HCT116 (cell line): ENCODE measurements around the gene PARD6G. TPM values are rescaled to one million over a fixed set of nuclear protein-coding genes. Genes with fewer than 3 reads are reported as not detected.

Experiments
- ATAC-seq: fragments of 200-7000 bp; cut with Tn5 transposase; 2 replicates; pipeline ENCODE4 v1.9.1; 2020; ENCODE audit warnings: mild to moderate bottlenecking, moderate library complexity
- BruUV-seq: library from RNA; stranded (reverse); fragments of 400-500 nt; replicated peaks from 2 replicates; lab custom pipeline; 2021; lab: Mats Ljungman, UMichigan
- CTCF ChIA-PET: fragments of 300-600 bp; sonication (Branson Sonifier 250); formaldehyde crosslinking; loops from one replicate; lab custom pipeline; 2021; ENCODE audit warnings: antibody characterized with exemption; lab: Charles Lee
- POLR2A ChIA-PET: fragments of 300-600, 350-600 bp; sonication (Branson Sonifier 250); formaldehyde crosslinking; loops from one replicate; lab custom pipeline; 2021; ENCODE audit warnings: antibody characterized with exemption; lab: Charles Lee
- RAD21 ChIA-PET, 2 experiments: fragments of 300-600 bp; sonication (Branson Sonifier 250); formaldehyde crosslinking; loops; one replicate each; lab custom pipeline; 2023; ENCODE audit warnings: low total read pairs in 2 of 2; ENCODE audit not compliant: uncharacterized antibody in 2 of 2, unreplicated experiment in 2 of 2, low non-redundant PET in 1 of 2; lab: Charles Lee
- DNase-seq: peaks from one replicate; pipeline ENCODE4 v3.0.0-alpha.2; 2010; ENCODE audit warnings: low read depth, low spot score
- H2AFZ ChIP-seq: fragments of 200-600 bp; shearing (Covaris generic), sonication (generic); 2 replicates; pipeline ENCODE4 v1.6.1; 2017; ENCODE audit warnings: low read depth, mixed run types, mixed read lengths, antibody characterized with exemption, low read length; ENCODE audit not compliant: poor library complexity, severe bottlenecking
- H3K27ac ChIP-seq: 2 replicates; pipeline ENCODE4 v1.5.1; 2012; ENCODE audit warnings: low read depth, low read length
- H3K27me3 ChIP-seq: fragments of 200-600 bp; sonication (generic); 2 replicates; pipeline ENCODE4 v1.6.1; 2016; ENCODE audit warnings: mixed run types, low read length, mixed read lengths; ENCODE audit not compliant: insufficient read depth
- H3K36me3 ChIP-seq, 2 experiments: fragments of 200-500 bp in 1 of 2; fragments of 200-600 bp in 1 of 2; sonication (Bioruptor generic) in 1 of 2; sonication (generic) in 1 of 2; 2 replicates each; pipeline versions ENCODE4 v1.5.1 to v1.6.1; 2014 to 2016; ENCODE audit warnings: low read length in 2 of 2, inconsistent platforms in 1 of 2, mixed read lengths in 1 of 2, mixed run types in 1 of 2; ENCODE audit not compliant: insufficient read depth in 2 of 2, control insufficient read depth in 1 of 2
- H3K4me1 ChIP-seq, 2 experiments: fragments of 200-600 bp in 1 of 2; sonication (generic) in 1 of 2; 2 replicates each; pipeline versions ENCODE4 v1.5.1 to v1.6.1; 2012 to 2017; ENCODE audit warnings: low read length in 2 of 2, inconsistent platforms in 1 of 2, mild to moderate bottlenecking in 1 of 2, mixed read lengths in 1 of 2, mixed run types in 1 of 2, moderate library complexity in 1 of 2; ENCODE audit not compliant: insufficient read depth in 2 of 2, control insufficient read depth in 1 of 2
- H3K4me2 ChIP-seq: fragments of 200-600 bp; sonication (generic); 2 replicates; pipeline ENCODE4 v1.6.1; 2017; ENCODE audit warnings: mixed run types, low read length, mixed read lengths
- H3K4me3 ChIP-seq, 2 experiments: fragments of 200-600 bp in 1 of 2; sonication (generic) in 1 of 2; replicated peaks in 1 of 2; 2 replicates each; pipeline ENCODE4 v1.5.1; 2011 to 2016; ENCODE audit warnings: low read length in 2 of 2, control low read depth in 1 of 2, low read depth in 1 of 2, mild to moderate bottlenecking in 1 of 2, mixed read lengths in 1 of 2, mixed run types in 1 of 2
- H3K79me2 ChIP-seq: fragments of 200-600 bp; sonication (generic); 2 replicates; pipeline ENCODE4 v1.6.1; 2017; ENCODE audit warnings: mild to moderate bottlenecking, mixed run types, low read length, moderate library complexity, mixed read lengths; ENCODE audit not compliant: insufficient read depth
- H3K9ac ChIP-seq: fragments of 200-600 bp; sonication (generic); 2 replicates; pipeline ENCODE4 v1.6.1; 2016; ENCODE audit warnings: low read length, mixed read lengths
- H3K9me2 ChIP-seq: fragments of 200-600 bp; sonication (generic), shearing (Covaris generic); 2 replicates; pipeline ENCODE4 v1.6.1; 2017; ENCODE audit warnings: mixed run types, mild to moderate bottlenecking, moderate library complexity; ENCODE audit not compliant: insufficient read depth
- H3K9me3 ChIP-seq, 2 experiments: fragments of 200-500 bp in 1 of 2; fragments of 200-600 bp in 1 of 2; sonication (Bioruptor generic) in 1 of 2; sonication (generic) in 1 of 2; 2 replicates each; pipeline ENCODE4 v1.6.1; 2014 to 2017; ENCODE audit warnings: low read length in 2 of 2, mixed read lengths in 2 of 2, inconsistent platforms in 1 of 2, low read depth in 1 of 2, mild to moderate bottlenecking in 1 of 2, mixed run types in 1 of 2, moderate library complexity in 1 of 2; ENCODE audit not compliant: control insufficient read depth in 1 of 2, insufficient read depth in 1 of 2
- H4K20me1 ChIP-seq: fragments of 200-600 bp; sonication (generic), shearing (Covaris generic); 2 replicates; pipeline ENCODE4 v1.6.1; 2017; ENCODE audit warnings: mixed run types, mild to moderate bottlenecking, moderate library complexity; ENCODE audit not compliant: insufficient read depth
- ELF1 ChIP-seq: IDR thresholded peaks from 2 replicates; pipeline ENCODE4 v1.6.1; 2012; ENCODE audit warnings: low read depth, borderline replicate concordance
- JUND ChIP-seq: IDR thresholded peaks from 2 replicates; pipeline ENCODE4 v1.6.1; 2012
- SP1 ChIP-seq: IDR thresholded peaks from 2 replicates; pipeline ENCODE4 v1.6.1; 2012; ENCODE audit warnings: low read depth
- YY1 ChIP-seq: IDR thresholded peaks from 2 replicates; pipeline ENCODE4 v1.6.1; 2011; ENCODE audit warnings: low read length, low read depth, moderate library complexity, mild to moderate bottlenecking; ENCODE audit not compliant: insufficient replicate concordance; ENCODE audit errors: extremely low read depth
- intact Hi-C: fragments of 100-400 bp; cut with micrococcal nuclease; formaldehyde crosslinking; loops from 2 replicates; pipeline ENCODE4 v1.10.0; 2022
- total RNA-seq: library from RNA; stranded (reverse); gene quantifications from one replicate; pipeline ENCODE4 v1.2.1, GENCODE V29; 2021; ENCODE audit not compliant: unreplicated experiment
- TF ChIP-seq, protein P1 (sequence below): IDR thresholded peaks from 2 replicates; pipeline ENCODE4 v1.6.1; 2012

The PARD6G gene
- total RNA-seq, 1 experiment from 2014 or later: 12.8 TPM

DNA sequence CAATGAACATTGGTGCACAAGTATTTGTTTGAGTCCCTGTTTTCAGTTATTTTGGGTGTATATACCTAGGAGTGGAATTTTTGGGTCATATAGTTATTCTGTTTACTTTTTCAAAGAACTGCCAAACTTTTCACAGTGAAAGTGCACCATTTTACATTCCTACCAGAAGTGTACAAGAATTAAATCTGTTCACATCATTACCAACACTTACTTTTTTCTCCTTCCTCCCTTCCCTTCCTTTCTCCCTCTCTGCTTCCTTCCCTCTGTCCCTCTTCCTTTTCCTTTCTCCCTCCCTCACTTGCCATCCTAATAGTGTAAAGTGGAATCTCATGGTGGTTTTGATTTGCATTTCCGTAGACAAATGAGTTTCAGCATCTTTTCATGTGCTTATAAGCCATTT, 126.4 kb downstream of the PARD6G start:
- TF ChIP-seq ELF1 (no peak), SP1 (no peak)
- TF ChIP-seq, all 23 proteins: peak for 0
- Histone ChIP-seq H3K4me1 (no peaks in the 10 kb centered on the region; a peak in 1 of 4 replicates), H4K20me1 (peaks cover 21% of the 10 kb centered on the region; the same call in 1 of the 2 replicates), H3K36me3 (peaks cover 20 to 26% of the 10 kb centered on the region in 2 experiments; a peak in 3 of 4 replicates), H3K4me2 (no peak overlapping the region), H3K27me3 (no peaks in the 10 kb centered on the region), H3K9me3 (no peaks in the 10 kb centered on the region), H3K9ac (no peak overlapping the region), H2AFZ (no peak overlapping the region), H3K27ac (no peak overlapping the region), H3K4me3 (no peak overlapping the region), H3K79me2 (peaks cover 99% of the 10 kb centered on the region), H3K9me2 (no peaks in the 10 kb centered on the region)
- no peak for DNase-seq
- BruUV-seq: no TSS peak
- ChIA-PET CTCF (no interaction called here), RAD21 (no interaction called here), POLR2A (no interaction called here)
- intact Hi-C loops: no loop called here
- no peak for ATAC-seq

DNA sequence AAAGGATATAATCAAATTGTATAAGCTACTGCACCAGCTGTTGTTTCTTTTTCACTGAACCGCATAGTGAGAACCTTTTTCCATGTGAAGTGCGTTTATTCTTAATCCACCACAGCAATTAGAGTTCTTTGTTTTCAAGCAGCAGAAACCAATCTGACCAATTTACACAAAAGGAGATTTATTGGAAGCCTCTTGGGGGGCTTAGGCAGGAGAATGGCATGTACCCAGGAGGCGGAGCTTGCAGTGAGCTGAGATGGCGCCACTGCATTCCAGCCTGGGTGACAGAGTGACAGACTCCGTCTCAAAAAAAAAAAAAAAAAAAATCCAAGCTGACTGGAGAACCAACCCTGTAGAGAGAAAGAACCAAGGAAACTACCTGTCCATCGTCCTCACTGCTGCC, 128.2 kb downstream of the PARD6G start:
- intact Hi-C loops: loop anchor here (10.0 kb wide), 1 partner anchor 134 kb away; the partner anchor contains the start of gene TXNL4A
- DNase-seq: no peak

More for the DNA sequence above, 128.2 kb downstream of the PARD6G start:
- H3K27me3 ChIP-seq: no peaks in the 10 kb centered on the region
- no peaks in the 10 kb centered on the region; a peak in 1 of 4 replicates for H3K4me1 ChIP-seq
- H3K9me2 ChIP-seq: no peaks in the 10 kb centered on the region
- no peaks in the 10 kb centered on the region for H3K9me3 ChIP-seq
- H3K36me3 ChIP-seq: peaks cover 20 to 30% of the 10 kb centered on the region in 2 experiments; a peak in 3 of 4 replicates
- BruUV-seq: no TSS peak
- ChIA-PET POLR2A (interaction anchor here (0.6 kb wide), 1 partner anchor 9 kb away, joined by 4 read pairs; no protein-coding TSS in a partner anchor), CTCF (no interaction called here), RAD21 (no interaction called here)
- ATAC-seq: no peak
- no peak overlapping the region for H3K9ac ChIP-seq
- H3K4me2 ChIP-seq: no peak overlapping the region
- peaks cover 29% of the 10 kb centered on the region; the same call in 1 of the 2 replicates for H4K20me1 ChIP-seq
- H3K27ac ChIP-seq: no peak overlapping the region
- no peak overlapping the region for H2AFZ ChIP-seq
- TF ChIP-seq JUND: no peak
- TF ChIP-seq YY1: no peak
- TF ChIP-seq, protein P1, sequence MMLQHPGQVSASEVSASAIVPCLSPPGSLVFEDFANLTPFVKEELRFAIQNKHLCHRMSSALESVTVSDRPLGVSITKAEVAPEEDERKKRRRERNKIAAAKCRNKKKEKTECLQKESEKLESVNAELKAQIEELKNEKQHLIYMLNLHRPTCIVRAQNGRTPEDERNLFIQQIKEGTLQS: no peak
- peaks cover 100% of the 10 kb centered on the region for H3K79me2 ChIP-seq
- H3K4me3 ChIP-seq: no peak overlapping the region
